ENCODE data around the gene XPNPEP2. TPM values are rescaled to one million over a fixed set of nuclear protein-coding genes. Genes with fewer than 3 reads are reported as not detected.
A peak's percentile ranks its signal among the peaks of the same experiment; 100 is the strongest.

Gene XPNPEP2
- total and polyA plus RNA-seq, 11 donors = 0.19 to 2.1 (median 0.55) TPM

- DNase-seq = peak; percentile 44 to 77 (median 54)
- no peaks in the 10 kb centered on the region for H3K36me3 ChIP-seq
- peak overlapping the region in 9 of 12 donors; percentile 18 to 87 (median 51) for H3K27ac ChIP-seq
- no peaks in the 10 kb centered on the region for H3K27me3 ChIP-seq
- H3K4me3 ChIP-seq = peak overlapping the region in 5 of 12 donors; percentile 2 to 30 (median 7)
- peaks cover 0 to 50% (median 0%) of the 10 kb centered on the region in 12 donors for H3K4me1 ChIP-seq
- intact Hi-C loops (cut with DNase I) = no loop called here
- H3K9me3 ChIP-seq = no peaks in the 10 kb centered on the region
- no peak for TF ChIP-seq CTCF (IDR thresholded peaks at IDR 0.05)
- TF ChIP-seq POLR2A (IDR thresholded peaks at IDR 0.05) = no peak
- peak in 3 of 4 donors; percentile 33 to 72 (median 60) for ATAC-seq
- 50 to 58% (median 54%) methylated on average over 20 to 30 of the region's 30 CpGs for WGBS, 4 donors
These were observed 38.6 kb downstream of the XPNPEP2 start for GRCh38 chrX:129777218-129778030.

GRCh38 chrX:129779086-129779672, 40.4 kb downstream of the XPNPEP2 start:
- no peaks in the 10 kb centered on the region for H3K36me3 ChIP-seq
- DNase-seq (no peak), ATAC-seq (no peak)
- intact Hi-C loops (cut with DNase I) = no loop called here
- peak overlapping the region in 1 of 12 donors; percentile 64 for H3K4me3 ChIP-seq
- H3K4me1 ChIP-seq = peaks cover 0 to 33% (median 0%) of the 10 kb centered on the region in 12 donors
- H3K9me3 ChIP-seq = no peaks in the 10 kb centered on the region
- TF ChIP-seq POLR2A (IDR thresholded peaks at IDR 0.05) = no peak
- TF ChIP-seq CTCF (IDR thresholded peaks at IDR 0.05) = no peak
- peak overlapping the region in 1 of 12 donors; percentile 87 for H3K27ac ChIP-seq
- H3K27me3 ChIP-seq = no peaks in the 10 kb centered on the region
- WGBS, 4 donors = 82 to 92% (median 87%) methylated on average over 7 of the region's 7 CpGs

GRCh38 chrX:129779747-129780146, 41.0 kb downstream of the XPNPEP2 start, which contains the start of gene SASH3:
Gene SASH3, plus strand, starts transcription at chrX:129779949. Its CDS starts 149 bp downstream, at chrX:129780098.
- Histone ChIP-seq H3K36me3 (no peaks in the 10 kb centered on the region), H3K4me1 (peaks cover 0 to 33% (median 0%) of the 10 kb centered on the region in 12 donors), H3K4me3 (peak within 1 kb of the TSS in 8 of 12 donors; percentile 5 to 64 (median 34)), H3K27me3 (no peaks in the 10 kb centered on the region), H3K27ac (peak within 1 kb of the TSS in 2 of 12 donors; percentile 26 to 87), H3K9me3 (no peaks in the 10 kb centered on the region)
- WGBS, 4 donors = 68 to 73% (median 72%) methylated on average over 6 to 13 of the region's 13 CpGs
- intact Hi-C loops (cut with DNase I) = no loop called here
- peak; percentile 42 to 77 (median 53) for DNase-seq
- TF ChIP-seq CTCF (IDR thresholded peaks at IDR 0.05) (no peak), POLR2A (IDR thresholded peaks at IDR 0.05) (no peak)
- peak in 3 of 4 donors; percentile 32 to 67 (median 49) for ATAC-seq

Measured in heart left ventricle (tissue), 16 donors.